ENCODE data around the gene DNAAF3. TPM values are rescaled to one million over a fixed set of nuclear protein-coding genes. Genes with fewer than 3 reads are reported as not detected.
"Not testable (repeated sequence)": the region's sequence is repeated elsewhere in the genome, so short reads cannot be mapped to it uniquely, and the experiment has no call there.

DNAAF3 gene
- polyA plus RNA-seq, 1 experiment = 0.21 TPM

GRCh38 chr19:55173714-55174409, 7.4 kb upstream of the DNAAF3 start:
- peak overlapping the region; percentile 59 for H3K4me3 ChIP-seq (ENCODE audit: low read depth, low read length)
- no peak for DNase-seq (ENCODE audit: low read depth, low spot score)
- peaks cover 12% of the 10 kb centered on the region; the same call in 1 of the 2 replicates for H3K9me3 ChIP-seq (ENCODE audit: control insufficient read depth, insufficient read depth, low read length)
- H3K27ac ChIP-seq (ENCODE audit: low read depth, low read length) = no peak overlapping the region
- no peak for TF ChIP-seq CTCF (IDR thresholded peaks at IDR 0.05; ENCODE audit: low read depth, low read length)
- ChIA-PET CTCF (interaction anchor here (0.7 to 0.9 kb wide), 2 partner anchors 8 to 17 kb away, joined by 3 to 6 read pairs; partner anchors contain the start of gene DNAAF3), POLR2A (interaction anchor here (0.6 to 1.0 kb wide), 3 partner anchors 96 to 400 kb away, joined by 3 to 4 read pairs (median 3); partner anchors contain the start of gene UBE2S)
- peaks cover 6% of the 10 kb centered on the region for H3K27me3 ChIP-seq (ENCODE audit: control insufficient read depth, insufficient read depth, low read length)

- POLR2A ChIA-PET = interaction anchor here (0.6 to 1.0 kb wide), 3 partner anchors 13 to 234 kb away, joined by 3 read pairs; partner anchors contain the start of gene UBE2S
Observed at GRCh38 chr19:55173186-55173713, 6.8 kb upstream of the DNAAF3 start.

GRCh38 chr19:55172741-55173140, 6.3 kb upstream of the DNAAF3 start:
- no peak for DNase-seq (ENCODE audit: low read depth, low spot score)
- peak; percentile 29 for TF ChIP-seq CTCF (IDR thresholded peaks at IDR 0.05; ENCODE audit: low read depth, low read length)
- peak overlapping the region; percentile 57 for H3K27ac ChIP-seq (ENCODE audit: low read depth, low read length)
- peak overlapping the region; percentile 59 for H3K4me3 ChIP-seq (ENCODE audit: low read depth, low read length)
- peaks cover 12% of the 10 kb centered on the region; the same call in 1 of the 2 replicates for H3K9me3 ChIP-seq (ENCODE audit: control insufficient read depth, insufficient read depth, low read length)
- CTCF ChIA-PET = no interaction called here
- peaks cover 6% of the 10 kb centered on the region for H3K27me3 ChIP-seq (ENCODE audit: control insufficient read depth, insufficient read depth, low read length)
- POLR2A ChIA-PET = interaction anchor here (0.6 to 1.0 kb wide), 2 partner anchors 13 to 235 kb away, joined by 3 read pairs; partner anchors contain the start of gene UBE2S

More at GRCh38 chr19:55173186-55173713, 6.8 kb upstream of the DNAAF3 start:
- H3K27ac ChIP-seq (ENCODE audit: low read depth, low read length) = peak overlapping the region; percentile 57
- peaks cover 6% of the 10 kb centered on the region for H3K27me3 ChIP-seq (ENCODE audit: control insufficient read depth, insufficient read depth, low read length)
- no peak for TF ChIP-seq CTCF (IDR thresholded peaks at IDR 0.05; ENCODE audit: low read depth, low read length)
- H3K4me3 ChIP-seq (ENCODE audit: low read depth, low read length) = peak overlapping the region; percentile 59
- H3K9me3 ChIP-seq (ENCODE audit: control insufficient read depth, insufficient read depth, low read length) = peaks cover 12% of the 10 kb centered on the region; the same call in 1 of the 2 replicates
- no peak for DNase-seq (ENCODE audit: low read depth, low spot score)
- CTCF ChIA-PET = interaction anchor here (0.7 kb wide), 1 partner anchor 18 kb away, joined by 6 read pairs; no protein-coding TSS in a partner anchor

- CTCF ChIA-PET; H3K27ac ChIP-seq (ENCODE audit: low read depth, low read length); DNase-seq (ENCODE audit: low read depth, low spot score); POLR2A ChIA-PET; H3K27me3 ChIP-seq (ENCODE audit: control insufficient read depth, insufficient read depth, low read length); H3K4me3 ChIP-seq (ENCODE audit: low read depth, low read length): not testable (repeated sequence)
- H3K9me3 ChIP-seq (ENCODE audit: control insufficient read depth, insufficient read depth, low read length) = peaks cover 12% of the 10 kb centered on the region; the same call in 1 of the 2 replicates
Observed at GRCh38 chr19:55172318-55172717, 5.9 kb upstream of the DNAAF3 start.

- ChIA-PET POLR2A (interaction anchor here (0.6 kb wide), 1 partner anchor 88 kb away, joined by 3 read pairs; no protein-coding TSS in a partner anchor), CTCF (no interaction called here)
- Histone ChIP-seq H3K9me3 (ENCODE audit: control insufficient read depth, insufficient read depth, low read length) (peaks cover 12% of the 10 kb centered on the region; the same call in 1 of the 2 replicates), H3K4me3 (ENCODE audit: low read depth, low read length) (no peak overlapping the region), H3K27ac (ENCODE audit: low read depth, low read length) (no peak overlapping the region), H3K27me3 (ENCODE audit: control insufficient read depth, insufficient read depth, low read length) (peaks cover 6% of the 10 kb centered on the region)
- TF ChIP-seq CTCF (IDR thresholded peaks at IDR 0.05; ENCODE audit: low read depth, low read length) = no peak
- DNase-seq (ENCODE audit: low read depth, low spot score) = no peak
Observed at GRCh38 chr19:55171440-55171839, 5.0 kb upstream of the DNAAF3 start.

Data from AG04450 (cell line).